ENCODE measurements around the gene ELMO1.

The ELMO1 gene

DNA sequence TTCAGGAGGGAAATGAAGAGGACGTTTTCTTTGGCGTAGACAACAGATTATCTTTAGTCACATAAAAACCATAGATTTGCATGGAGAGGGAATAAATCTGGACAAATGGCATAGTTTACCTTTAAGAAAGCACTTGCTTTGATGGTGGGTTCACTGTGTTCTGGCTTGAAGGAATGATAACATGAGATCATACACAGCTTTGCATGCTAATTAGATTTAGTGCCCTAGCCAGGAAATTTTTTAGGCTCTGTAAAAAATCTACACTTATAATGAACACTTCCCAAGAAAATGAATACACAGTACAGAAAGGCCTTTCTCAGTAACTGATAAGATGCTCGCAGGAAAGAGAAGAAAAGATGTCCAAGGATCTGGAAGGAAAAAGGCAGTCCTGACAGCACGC, 506.1 kb downstream of the ELMO1 start:
- TF ChIP-seq, protein P1, sequence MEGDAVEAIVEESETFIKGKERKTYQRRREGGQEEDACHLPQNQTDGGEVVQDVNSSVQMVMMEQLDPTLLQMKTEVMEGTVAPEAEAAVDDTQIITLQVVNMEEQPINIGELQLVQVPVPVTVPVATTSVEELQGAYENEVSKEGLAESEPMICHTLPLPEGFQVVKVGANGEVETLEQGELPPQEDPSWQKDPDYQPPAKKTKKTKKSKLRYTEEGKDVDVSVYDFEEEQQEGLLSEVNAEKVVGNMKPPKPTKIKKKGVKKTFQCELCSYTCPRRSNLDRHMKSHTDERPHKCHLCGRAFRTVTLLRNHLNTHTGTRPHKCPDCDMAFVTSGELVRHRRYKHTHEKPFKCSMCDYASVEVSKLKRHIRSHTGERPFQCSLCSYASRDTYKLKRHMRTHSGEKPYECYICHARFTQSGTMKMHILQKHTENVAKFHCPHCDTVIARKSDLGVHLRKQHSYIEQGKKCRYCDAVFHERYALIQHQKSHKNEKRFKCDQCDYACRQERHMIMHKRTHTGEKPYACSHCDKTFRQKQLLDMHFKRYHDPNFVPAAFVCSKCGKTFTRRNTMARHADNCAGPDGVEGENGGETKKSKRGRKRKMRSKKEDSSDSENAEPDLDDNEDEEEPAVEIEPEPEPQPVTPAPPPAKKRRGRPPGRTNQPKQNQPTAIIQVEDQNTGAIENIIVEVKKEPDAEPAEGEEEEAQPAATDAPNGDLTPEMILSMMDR (IDR thresholded peaks at IDR 0.05): no peak
- no peak for TF ChIP-seq ZFX (IDR thresholded peaks at IDR 0.05; ENCODE audit: borderline replicate concordance)
- no peak overlapping the region for H3K27ac ChIP-seq

DNA sequence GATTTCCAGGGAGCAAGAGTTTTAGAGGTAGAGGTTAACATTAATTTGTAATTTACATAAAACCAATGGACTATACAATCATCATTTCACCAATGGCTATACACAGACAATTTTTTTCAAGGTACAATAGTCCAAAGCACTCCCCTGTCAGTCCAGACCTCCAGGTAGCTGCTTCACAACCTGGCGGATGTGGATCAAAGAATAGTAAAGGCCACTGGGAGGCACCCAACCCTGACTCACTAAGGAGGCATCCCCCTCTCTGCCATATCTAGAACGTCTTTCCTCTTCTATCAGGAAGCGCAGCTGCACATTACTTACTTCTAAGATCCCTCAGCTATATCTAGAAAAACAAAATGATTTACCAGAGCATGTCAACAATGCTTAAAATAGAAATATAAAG, 506.6 kb downstream of the ELMO1 start:
- TF ChIP-seq ZFX (IDR thresholded peaks at IDR 0.05; ENCODE audit: borderline replicate concordance): no peak
- TF ChIP-seq, protein P1 (IDR thresholded peaks at IDR 0.05): no peak
- no peak overlapping the region for H3K27ac ChIP-seq

DNA sequence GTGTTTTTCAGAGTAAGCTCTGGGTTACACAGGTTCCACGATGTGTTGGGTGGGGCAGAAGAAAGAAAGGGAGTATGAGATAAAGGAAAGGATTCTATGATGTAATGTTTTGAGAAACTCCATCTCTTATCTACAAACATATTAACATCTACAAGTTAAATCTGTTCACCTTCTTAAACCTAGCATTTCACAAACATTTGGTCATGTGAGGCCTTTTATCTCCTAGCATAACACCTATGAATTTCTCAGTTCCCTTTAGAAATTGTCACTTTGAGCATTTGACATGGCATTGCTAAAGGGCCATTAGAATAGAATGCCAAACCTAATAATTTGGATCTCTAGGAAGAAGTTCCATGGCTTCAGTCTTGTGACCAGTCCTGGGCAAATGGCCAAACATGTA, 507.3 kb downstream of the ELMO1 start:
- TF ChIP-seq ZFX (IDR thresholded peaks at IDR 0.05; ENCODE audit: borderline replicate concordance): no peak
- TF ChIP-seq, protein P1 (IDR thresholded peaks at IDR 0.05): no peak
- H3K27ac ChIP-seq: no peak overlapping the region

DNA sequence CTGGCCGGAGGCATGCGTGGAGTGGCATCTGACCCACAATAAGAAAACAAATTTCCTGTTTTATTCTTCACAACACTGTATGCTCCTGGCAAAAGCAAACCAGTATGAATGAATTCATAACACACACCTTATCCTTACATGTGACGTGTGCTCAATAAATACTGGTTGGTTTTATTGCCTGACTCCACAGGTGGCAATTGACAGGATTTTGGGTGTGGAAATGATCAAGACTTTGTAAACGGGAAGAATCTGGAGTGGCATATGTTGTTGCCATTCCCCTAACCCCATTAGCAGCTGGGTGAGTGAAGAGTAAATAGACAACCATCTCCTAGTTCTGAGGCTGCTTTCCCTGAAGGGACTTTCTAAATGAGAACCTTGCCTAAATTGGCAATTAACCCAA, 508.8 kb downstream of the ELMO1 start:
- TF ChIP-seq, protein P1 (IDR thresholded peaks at IDR 0.05): no peak
- TF ChIP-seq ZFX (IDR thresholded peaks at IDR 0.05; ENCODE audit: borderline replicate concordance): no peak
- no peak overlapping the region for H3K27ac ChIP-seq

DNA sequence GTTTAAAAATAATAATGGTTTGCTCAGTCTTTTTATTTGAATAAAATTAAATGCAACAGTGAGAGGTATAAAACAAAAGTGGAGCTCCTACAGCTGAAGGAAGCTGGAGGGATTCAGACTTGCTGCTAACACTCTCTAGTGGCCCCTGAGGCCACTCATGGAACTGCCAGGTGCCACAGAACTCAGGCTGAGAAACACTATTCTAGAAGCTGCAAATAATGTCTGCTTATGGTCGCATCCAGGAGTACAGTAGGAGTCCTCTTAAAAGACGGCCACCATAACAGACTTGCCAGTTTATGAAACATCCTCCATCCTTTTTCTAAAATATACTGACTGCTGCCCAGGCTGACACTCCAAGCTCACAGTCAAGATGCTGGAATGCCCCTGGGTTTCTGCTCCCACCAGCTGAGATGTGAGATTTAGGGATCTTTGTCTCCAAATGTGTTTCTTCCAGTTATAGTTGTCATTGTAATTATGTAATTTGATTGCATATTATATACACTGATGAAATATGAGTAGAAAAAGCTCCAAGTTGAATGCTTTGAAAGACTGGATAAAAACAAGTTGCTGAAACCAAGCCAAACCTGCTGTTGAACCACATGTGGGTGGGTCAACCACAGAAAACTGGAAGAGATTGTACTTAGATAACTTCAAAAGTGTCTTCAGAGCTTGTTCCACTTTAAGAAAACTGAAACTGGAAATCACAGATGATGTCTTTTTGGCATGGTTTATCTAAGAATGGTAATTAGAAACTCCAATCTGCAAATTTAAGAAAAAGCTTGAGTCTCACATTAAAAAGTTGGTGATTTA, 510.7 kb downstream of the ELMO1 start:
- TF ChIP-seq, protein P1 (IDR thresholded peaks at IDR 0.05): 0 out of 2 replicates have a peak, but pooled peaks have one; percentile 14
- TF ChIP-seq ZFX (IDR thresholded peaks at IDR 0.05; ENCODE audit: borderline replicate concordance): no peak
- H3K27ac ChIP-seq: no peak overlapping the region

DNA sequence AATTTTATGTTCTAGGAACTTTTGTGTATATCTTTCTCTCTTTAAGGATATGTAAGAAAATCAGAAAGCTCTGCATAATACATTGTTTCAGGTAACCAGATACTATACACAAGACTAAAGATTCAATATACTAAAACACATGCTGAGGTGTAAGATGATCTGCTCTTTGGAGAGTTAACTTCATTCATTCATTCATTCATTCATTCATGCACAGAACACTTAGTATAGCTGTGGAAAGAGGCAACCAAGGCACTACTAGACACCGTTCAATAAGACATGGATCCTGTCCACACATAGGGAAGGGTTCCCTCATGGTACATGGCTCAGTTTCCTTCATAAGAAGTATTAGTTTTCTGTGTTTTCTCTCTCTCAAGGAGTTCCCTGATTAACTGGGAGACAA, 516.8 kb downstream of the ELMO1 start:
- TF ChIP-seq, protein P1 (IDR thresholded peaks at IDR 0.05): no peak
- TF ChIP-seq ZFX (IDR thresholded peaks at IDR 0.05; ENCODE audit: borderline replicate concordance): no peak
- H3K27ac ChIP-seq: no peak overlapping the region

DNA sequence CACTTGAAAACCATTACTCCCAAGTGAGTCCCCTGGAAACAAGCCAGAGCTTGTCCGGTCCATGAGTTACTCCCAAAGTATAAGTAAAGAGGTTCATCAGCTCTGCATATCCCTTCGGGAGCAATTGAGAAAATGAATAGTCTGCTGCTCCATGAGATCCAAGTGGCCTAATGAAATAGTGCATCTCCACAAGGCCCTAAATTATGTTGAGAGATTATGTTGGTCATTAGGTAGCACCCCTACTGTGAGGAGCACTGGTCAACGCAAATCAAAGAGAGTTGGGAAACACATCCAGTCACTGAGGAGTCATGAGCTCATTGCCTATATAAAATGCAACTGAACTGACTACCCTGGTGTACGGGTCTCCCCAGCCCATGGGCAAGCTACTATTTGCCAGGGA, 518.9 kb downstream of the ELMO1 start:
- H3K27ac ChIP-seq: no peak overlapping the region
- TF ChIP-seq, protein P1 (IDR thresholded peaks at IDR 0.05): no peak
- TF ChIP-seq ZFX (IDR thresholded peaks at IDR 0.05; ENCODE audit: borderline replicate concordance): no peak

Measured in 22Rv1 (cell line).